A549 (cell line): ENCODE data around the gene KRTAP12-4. TPM values are rescaled to one million over a fixed set of nuclear protein-coding genes. Genes with fewer than 3 reads are reported as not detected.

ENCODE experiments used
- ATAC-seq, 2 experiments: fragments of 200-7000 bp in 1 of 2; fragments of >200 bp in 1 of 2; cut with Nextera tagmentation in 1 of 2; cut with Tn5 transposase in 1 of 2; 3 replicates each; pipeline versions ENCODE4 v1.8.0 to v1.9.1; 2018 to 2020; ENCODE audit warnings: mild to moderate bottlenecking in 1 of 2, moderate library complexity in 1 of 2
- CTCF ChIA-PET: fragments of 300-600 bp; sonication (Branson Sonifier 250); formaldehyde crosslinking; extraction: SDS; loops from one replicate; lab custom pipeline; 2021; ENCODE audit warnings: antibody characterized with exemption, inconsistent platforms; lab: Yijun Ruan, JAX
- POLR2A ChIA-PET: fragments of 350-600 bp; formaldehyde crosslinking; extraction: SDS; loops from one replicate; lab custom pipeline; 2021; ENCODE audit warnings: antibody characterized with exemption, inconsistent platforms; lab: Yijun Ruan, JAX
- DNase-seq, 2 experiments: peaks; one replicate each; pipeline versions ENCODE4 v3.0.0 to v3.0.0-alpha.2; 2011 to 2016; ENCODE audit warnings: low read depth in 1 of 2, low spot score in 1 of 2
- FAIRE-seq: peaks from 2 replicates; lab custom pipeline; 2011; peaks lifted over from hg19 to GRCh38; lab: Jason Lieb, UNC
- H3K27ac ChIP-seq, 2 experiments: fragments of >200 bp; sonication (Bioruptor Twin); formaldehyde crosslinking; 3 replicates each; pipeline ENCODE4 v1.5.1; 2016 to 2017
- H3K4me1 ChIP-seq: fragments of >200 bp; sonication (Bioruptor Twin); formaldehyde crosslinking; 3 replicates; pipeline ENCODE4 v1.6.1; 2016
- H3K4me2 ChIP-seq: fragments of >200 bp; sonication (Bioruptor Twin); formaldehyde crosslinking; 3 replicates; pipeline ENCODE4 v1.6.1; 2016
- H3K4me3 ChIP-seq: fragments of >200 bp; sonication (Bioruptor Twin); formaldehyde crosslinking; 3 replicates; pipeline ENCODE4 v1.5.1; 2016
- H3K9me3 ChIP-seq: fragments of >200 bp; sonication (Bioruptor Twin); formaldehyde crosslinking; 3 replicates; pipeline ENCODE4 v1.6.1; 2016
- ATOH8 ChIP-seq: fragments of 250-450 bp; sonication (Bioruptor Pico); IDR thresholded peaks from 2 replicates; pipeline ENCODE4 v1.5.0; 2020; ENCODE audit warnings: low read depth, mild to moderate bottlenecking, moderate library complexity
- CEBPB ChIP-seq, 2 experiments: fragments of >200 bp in 1 of 2; sonication (Bioruptor Twin) in 1 of 2; formaldehyde crosslinking in 1 of 2; IDR thresholded peaks; 2 replicates each; pipeline ENCODE4 v1.6.1; 2012 to 2016
- EHF ChIP-seq: fragments of 250-450 bp; sonication (Bioruptor Pico); IDR thresholded peaks from 2 replicates; pipeline ENCODE4 v1.5.0; 2020; ENCODE audit warnings: mild to moderate bottlenecking
- EP300 ChIP-seq, 2 experiments: fragments of >200 bp; sonication (Bioruptor Twin); formaldehyde crosslinking; IDR thresholded peaks; 2 replicates in 1 of 2; 3 replicates in 1 of 2; pipeline ENCODE4 v1.6.1; 2016 to 2017
- ESRRA ChIP-seq: fragments of 150-350 bp; IDR thresholded peaks from 2 replicates; pipeline ENCODE4 v1.6.1; 2014; ENCODE audit warnings: mild to moderate bottlenecking, low read length, borderline replicate concordance
- HDAC2 ChIP-seq: fragments of 200-600 bp; sonication (generic); IDR thresholded peaks from 2 replicates; pipeline ENCODE4 v1.6.1; 2016
- HOXB13 ChIP-seq: fragments of 250-450 bp; sonication (Bioruptor Pico); IDR thresholded peaks from 2 replicates; pipeline ENCODE4 v1.5.0; 2020; ENCODE audit warnings: low read depth, mild to moderate bottlenecking, moderate library complexity
- HOXB5 ChIP-seq: fragments of 250-450 bp; sonication (Bioruptor Pico); IDR thresholded peaks from 2 replicates; pipeline ENCODE4 v1.5.0; 2020; ENCODE audit warnings: mild to moderate bottlenecking, moderate library complexity
- JUNB ChIP-seq: fragments of >200 bp; sonication (Bioruptor Twin); formaldehyde crosslinking; IDR thresholded peaks from 2 replicates; pipeline ENCODE4 v1.6.1; 2016
- MAZ ChIP-seq: fragments of 150-350 bp; IDR thresholded peaks from 2 replicates; pipeline ENCODE4 v1.6.1; 2014; ENCODE audit warnings: antibody characterized with exemption, low read depth, low read length, borderline replicate concordance
- MYC ChIP-seq: IDR thresholded peaks from 2 replicates; pipeline ENCODE4 v1.6.1; 2012; ENCODE audit warnings: mild to moderate bottlenecking, inconsistent platforms, low read length, improper control_type of control experiment, borderline replicate concordance
- PHF8 ChIP-seq: fragments of 200-600 bp; sonication (generic); IDR thresholded peaks from 2 replicates; pipeline ENCODE4 v1.6.1; 2016; ENCODE audit warnings: low read depth, mild to moderate bottlenecking, antibody characterized with exemption, moderate library complexity, borderline replicate concordance
- POLR2A ChIP-seq: IDR thresholded peaks from 2 replicates; pipeline ENCODE4 v1.6.1; 2012; ENCODE audit warnings: mild to moderate bottlenecking, low read length
- RFX5 ChIP-seq: fragments of 450-650 bp; IDR thresholded peaks from 2 replicates; pipeline ENCODE4 v1.7.1; 2014; ENCODE audit warnings: antibody characterized with exemption, mild to moderate bottlenecking, moderate library complexity
- USF2 ChIP-seq: fragments of 450-650 bp; IDR thresholded peaks from 2 replicates; pipeline ENCODE4 v1.6.1; 2014; ENCODE audit warnings: antibody characterized with exemption
- ZSCAN20 ChIP-seq: fragments of 250-450 bp; sonication (Bioruptor Pico); IDR thresholded peaks from 2 replicates; pipeline ENCODE4 v1.8.0; 2022; ENCODE audit warnings: mild to moderate bottlenecking, moderate library complexity
- WGBS: methylation state at CpG from one replicate; pipeline ENCODE4 v1.1.6; 2017; ENCODE audit errors: missing lambda C conversion rate; 5-methylcytosine and 5-hydroxymethylcytosine counted together
- polyA plus RNA-seq, 4 experiments: library from polyadenylated mRNA; depleted of rRNA in 3 of 4; stranded (reverse); fragments of >200 nt; fragmentation: RNase III in 1 of 4; extraction: RNeasy Plus Mini Kit Qiagen cat#74134 plus additional on column Dnase treatment in 1 of 4; gene quantifications; 2 replicates in 3 of 4; 3 replicates in 1 of 4; pipeline ENCODE4 v1.2.3, GENCODE V29; 2011 to 2017
- TF ChIP-seq, protein P1 (sequence below): fragments of >200 bp; sonication (Bioruptor Twin); formaldehyde crosslinking; IDR thresholded peaks from 3 replicates; pipeline ENCODE4 v1.5.1; 2016
- TF ChIP-seq, protein P2 (sequence below): IDR thresholded peaks from 2 replicates; pipeline ENCODE4 v1.6.1; 2012

KRTAP12-4 gene
- polyA plus RNA-seq, 2 of the 4 experiments (the other 2 are of a cell fraction) = not detected

- TF ChIP-seq, protein P1, sequence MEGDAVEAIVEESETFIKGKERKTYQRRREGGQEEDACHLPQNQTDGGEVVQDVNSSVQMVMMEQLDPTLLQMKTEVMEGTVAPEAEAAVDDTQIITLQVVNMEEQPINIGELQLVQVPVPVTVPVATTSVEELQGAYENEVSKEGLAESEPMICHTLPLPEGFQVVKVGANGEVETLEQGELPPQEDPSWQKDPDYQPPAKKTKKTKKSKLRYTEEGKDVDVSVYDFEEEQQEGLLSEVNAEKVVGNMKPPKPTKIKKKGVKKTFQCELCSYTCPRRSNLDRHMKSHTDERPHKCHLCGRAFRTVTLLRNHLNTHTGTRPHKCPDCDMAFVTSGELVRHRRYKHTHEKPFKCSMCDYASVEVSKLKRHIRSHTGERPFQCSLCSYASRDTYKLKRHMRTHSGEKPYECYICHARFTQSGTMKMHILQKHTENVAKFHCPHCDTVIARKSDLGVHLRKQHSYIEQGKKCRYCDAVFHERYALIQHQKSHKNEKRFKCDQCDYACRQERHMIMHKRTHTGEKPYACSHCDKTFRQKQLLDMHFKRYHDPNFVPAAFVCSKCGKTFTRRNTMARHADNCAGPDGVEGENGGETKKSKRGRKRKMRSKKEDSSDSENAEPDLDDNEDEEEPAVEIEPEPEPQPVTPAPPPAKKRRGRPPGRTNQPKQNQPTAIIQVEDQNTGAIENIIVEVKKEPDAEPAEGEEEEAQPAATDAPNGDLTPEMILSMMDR = no peak
Measured at GRCh38 chr21:44701023-44701400, 46.6 kb upstream of the KRTAP12-4 start (continued).

DNA sequence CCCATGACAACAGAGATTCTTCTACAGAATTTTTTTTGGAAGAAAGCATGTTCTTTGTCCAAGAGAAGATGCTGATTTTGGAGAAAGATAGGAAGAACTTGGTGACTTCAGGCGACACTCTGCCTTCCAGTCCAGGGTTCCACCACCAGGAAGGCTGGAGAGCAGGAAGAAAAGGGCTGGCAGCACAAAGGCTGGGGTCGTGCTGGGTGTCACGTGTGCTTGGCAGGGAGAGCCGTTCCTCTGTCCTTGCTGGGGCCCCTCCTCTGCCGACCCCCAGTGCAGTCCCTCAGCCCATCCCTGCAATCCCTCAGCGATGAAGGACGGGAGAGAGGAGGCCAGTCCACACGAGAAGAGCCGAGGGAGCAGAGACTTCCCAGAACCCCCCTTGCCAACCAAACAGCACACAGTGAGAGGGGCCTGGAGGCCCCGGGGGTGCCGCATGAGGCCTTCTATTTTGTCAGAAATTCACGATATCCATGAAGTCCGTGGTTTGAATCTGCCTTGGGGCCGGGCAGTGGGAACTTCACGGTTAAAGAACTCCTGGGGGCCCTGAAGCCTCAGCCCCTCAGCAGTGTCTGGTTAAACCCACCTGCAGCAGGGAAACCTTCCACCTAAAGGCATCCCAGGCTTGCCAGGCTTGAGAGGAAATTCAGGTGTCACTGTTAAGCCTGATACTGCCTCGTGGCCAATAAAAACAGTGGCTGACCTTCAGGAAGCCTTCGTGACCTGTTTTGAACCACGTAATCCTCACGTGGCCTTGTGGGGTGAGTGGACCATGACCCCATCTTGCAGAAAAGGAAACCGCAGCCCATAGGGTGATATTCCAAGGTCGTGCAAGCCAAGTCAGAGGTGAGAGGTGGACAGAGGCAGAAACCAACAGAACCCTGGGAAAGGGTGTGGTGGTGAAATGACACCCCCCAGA is 45.9 kb upstream of the KRTAP12-4 start:
- no peak for FAIRE-seq
- H3K9me3 ChIP-seq = no peaks in the 10 kb centered on the region
- H3K4me2 ChIP-seq = no peak overlapping the region
- no peak for ATAC-seq
- no peak for DNase-seq
- TF ChIP-seq EHF (CRISPR knock-in tag) (no peak), EP300 (IDR thresholded peaks at IDR 0.05) (no peak), ATOH8 (CRISPR knock-in tag) (no peak), CEBPB (IDR thresholded peaks at IDR 0.05) (no peak), POLR2A (no peak)
- TF ChIP-seq, protein P2, sequence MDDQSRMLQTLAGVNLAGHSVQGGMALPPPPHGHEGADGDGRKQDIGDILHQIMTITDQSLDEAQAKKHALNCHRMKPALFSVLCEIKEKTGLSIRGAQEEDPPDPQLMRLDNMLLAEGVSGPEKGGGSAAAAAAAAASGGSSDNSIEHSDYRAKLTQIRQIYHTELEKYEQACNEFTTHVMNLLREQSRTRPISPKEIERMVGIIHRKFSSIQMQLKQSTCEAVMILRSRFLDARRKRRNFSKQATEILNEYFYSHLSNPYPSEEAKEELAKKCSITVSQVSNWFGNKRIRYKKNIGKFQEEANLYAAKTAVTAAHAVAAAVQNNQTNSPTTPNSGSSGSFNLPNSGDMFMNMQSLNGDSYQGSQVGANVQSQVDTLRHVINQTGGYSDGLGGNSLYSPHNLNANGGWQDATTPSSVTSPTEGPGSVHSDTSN = no peak
- TF ChIP-seq, all 56 proteins: peak for 0
- 30% methylated on average over 9 of the region's 21 CpGs for WGBS
- POLR2A ChIA-PET = no interaction called here
- H3K4me3 ChIP-seq = no peak overlapping the region
- CTCF ChIA-PET = no interaction called here
- H3K4me1 ChIP-seq = no peaks in the 10 kb centered on the region
- H3K27ac ChIP-seq = no peak overlapping the region

GRCh38 chr21:44699502-44700001 is 45.1 kb upstream of the KRTAP12-4 start:
- Histone ChIP-seq H3K4me2 (no peak overlapping the region), H3K4me1 (no peaks in the 10 kb centered on the region), H3K9me3 (no peaks in the 10 kb centered on the region), H3K27ac (no peak overlapping the region), H3K4me3 (no peak overlapping the region)
- FAIRE-seq (no peak), ATAC-seq (no peak), DNase-seq (no peak)
- ChIA-PET CTCF (no interaction called here), POLR2A (no interaction called here)
- TF ChIP-seq PHF8 (no peak), POLR2A (no peak), MYC (no peak), MAZ (no peak), RFX5 (no peak), JUNB (no peak), USF2 (no peak), ESRRA (no peak), HOXB13 (CRISPR knock-in tag) (no peak), ZSCAN20 (CRISPR knock-in tag) (no peak), HOXB5 (no peak), CEBPB (IDR thresholded peaks at IDR 0.05) (no peak), HDAC2 (no peak)
- 33% methylated on average over 14 of the region's 17 CpGs for WGBS
